Left lobe of liver (tissue), 2 donors: ENCODE data around the gene MED25. TPM values are rescaled to one million over a fixed set of nuclear protein-coding genes. Genes with fewer than 3 reads are reported as not detected.
A peak's percentile ranks its signal among the peaks of the same experiment; 100 is the strongest.

Experiments used
- ATAC-seq: fragments of 200-7000 bp; cut with Tn5 transposase; one replicate; pipeline ENCODE4 v1.9.1; 2020; ENCODE audit warnings: mild to moderate bottlenecking, moderate library complexity
- DNase-seq: peaks from one replicate; pipeline ENCODE4 v3.0.0-alpha.2; 2020; ENCODE audit warnings: low spot score
- total RNA-seq: library from RNA; stranded (reverse); gene quantifications from one replicate; pipeline ENCODE4 v1.2.1, GENCODE V29; 2021
- donor health status: DM: no; HTN: no; CAD: no; lungs with moderate emphysema.
- donor health status: DM: no; HTN: yes; CAD: no.

MED25 gene
- total RNA-seq, 1 donor from 2014 or later: 16.5 TPM

DNA sequence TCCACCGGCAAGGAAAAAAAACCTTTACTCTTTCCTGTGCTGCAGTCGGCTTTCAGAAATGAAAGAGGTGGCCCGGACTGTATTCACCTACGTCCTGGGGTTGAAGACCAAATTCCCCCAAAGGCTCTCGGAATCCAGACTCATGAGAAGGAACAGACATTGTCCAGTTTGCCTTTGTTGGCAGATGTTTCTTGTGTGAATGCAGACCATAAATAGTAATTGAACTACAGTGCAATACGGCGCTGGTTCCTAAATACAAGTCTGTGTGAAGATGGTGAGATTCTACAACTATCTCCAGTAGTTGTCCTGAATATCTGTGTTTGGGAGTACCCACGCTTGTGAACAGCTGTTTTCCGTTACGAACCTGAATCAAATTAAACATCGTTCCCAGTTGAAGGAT is 21.6 kb downstream of the MED25 start:
- ATAC-seq: no peak
- no peak for DNase-seq

DNA sequence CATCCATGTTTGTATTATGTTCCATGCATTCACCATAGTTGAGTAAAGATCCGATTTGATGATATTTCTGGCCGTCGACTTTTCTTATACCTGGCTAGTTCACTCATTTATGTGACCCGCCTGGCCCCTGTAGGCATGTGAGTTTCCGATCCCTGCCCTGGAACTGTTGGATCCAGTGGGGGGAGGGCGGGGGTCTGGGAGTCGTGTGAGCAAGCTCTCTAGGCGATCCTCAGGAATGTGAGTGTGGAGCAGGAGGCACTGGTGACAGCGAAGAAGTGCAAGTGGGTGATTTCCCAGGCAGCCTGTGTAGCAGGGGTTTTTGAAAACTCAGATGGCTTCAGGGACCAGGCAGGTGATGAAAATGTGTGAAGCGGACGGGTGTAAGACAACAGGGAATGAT is 22.2 kb downstream of the MED25 start:
- no peak for ATAC-seq
- DNase-seq: no peak

DNA sequence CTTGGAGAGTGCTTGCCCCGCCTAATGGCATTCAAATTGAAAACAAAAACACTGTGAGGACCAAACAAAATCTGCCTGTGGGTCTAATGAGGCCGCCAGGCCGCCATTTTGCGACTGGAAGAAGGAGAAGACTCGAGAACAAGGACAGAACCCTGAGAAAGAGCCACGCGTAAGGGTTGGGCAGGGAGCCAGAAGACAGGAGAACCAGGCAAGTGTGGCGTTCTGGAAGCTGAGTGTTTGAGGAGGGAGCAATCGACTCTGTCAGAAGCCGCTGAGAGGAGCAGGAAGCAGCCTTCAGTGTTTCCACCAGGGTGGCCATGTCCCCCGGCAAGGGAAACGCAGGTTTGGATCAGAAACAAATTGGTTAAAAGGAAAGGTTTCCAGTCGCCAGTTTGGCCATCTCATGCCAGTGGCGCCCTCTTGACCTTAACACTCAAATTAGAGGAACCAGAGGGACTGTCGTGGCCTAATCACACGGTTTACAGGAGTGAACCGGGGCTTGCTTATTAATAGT is 22.7 kb downstream of the MED25 start:
- ATAC-seq (no peak), DNase-seq (no peak)

DNA sequence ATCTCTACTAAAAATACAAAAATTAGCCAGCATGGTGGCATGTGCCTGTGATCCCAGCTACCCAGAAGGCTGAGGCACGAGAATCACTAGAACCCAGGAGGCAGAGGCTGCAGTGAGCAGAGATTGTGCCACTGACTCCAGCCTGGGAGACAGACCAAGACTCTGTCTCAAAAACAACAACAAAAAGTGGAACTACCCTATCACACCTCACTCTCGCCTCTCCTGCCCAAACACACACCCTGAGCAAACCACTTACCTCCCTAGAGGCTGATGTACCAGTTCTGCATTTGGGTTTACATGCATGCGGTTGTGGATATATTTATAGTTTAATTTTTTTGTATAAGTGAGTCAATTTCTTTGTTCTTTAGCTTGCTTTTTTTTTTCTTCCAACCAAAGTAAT is 25.2 kb downstream of the MED25 start:
- DNase-seq (no peak), ATAC-seq (no peak)

GRCh38 chr19:49844138-49845095 is 26.3 kb downstream of the MED25 start:
- ATAC-seq (no peak), DNase-seq (no peak)

GRCh38 chr19:49845414-49845813 is 27.3 kb downstream of the MED25 start:
- DNase-seq (no peak), ATAC-seq (no peak)

DNA sequence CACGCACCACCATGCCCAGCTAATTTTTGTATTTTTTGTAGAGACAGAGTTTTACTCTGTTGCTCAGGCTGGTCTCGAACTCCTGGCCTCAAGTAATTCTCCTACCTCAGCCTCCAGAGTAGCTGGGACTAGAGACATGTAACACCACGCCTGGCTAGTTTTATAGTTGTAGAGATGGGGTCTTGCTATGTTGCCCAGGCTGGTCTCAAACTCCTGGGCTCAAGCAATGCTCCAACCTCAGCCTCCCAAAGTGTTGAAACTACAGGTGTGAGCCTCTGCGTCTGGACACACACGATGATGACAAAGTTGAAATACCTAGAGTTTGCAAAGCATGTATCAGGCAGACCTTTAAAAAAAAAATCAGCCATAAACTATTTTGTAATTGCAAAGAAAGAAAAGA is 28.3 kb downstream of the MED25 start:
- ATAC-seq: no peak
- no peak for DNase-seq

GRCh38 chr19:49847731-49848696 is 29.9 kb downstream of the MED25 start:
- ATAC-seq (no peak), DNase-seq (no peak)

- ATAC-seq (no peak), DNase-seq (no peak)
Observed at GRCh38 chr19:49848938-49849337, 30.8 kb downstream of the MED25 start.

DNA sequence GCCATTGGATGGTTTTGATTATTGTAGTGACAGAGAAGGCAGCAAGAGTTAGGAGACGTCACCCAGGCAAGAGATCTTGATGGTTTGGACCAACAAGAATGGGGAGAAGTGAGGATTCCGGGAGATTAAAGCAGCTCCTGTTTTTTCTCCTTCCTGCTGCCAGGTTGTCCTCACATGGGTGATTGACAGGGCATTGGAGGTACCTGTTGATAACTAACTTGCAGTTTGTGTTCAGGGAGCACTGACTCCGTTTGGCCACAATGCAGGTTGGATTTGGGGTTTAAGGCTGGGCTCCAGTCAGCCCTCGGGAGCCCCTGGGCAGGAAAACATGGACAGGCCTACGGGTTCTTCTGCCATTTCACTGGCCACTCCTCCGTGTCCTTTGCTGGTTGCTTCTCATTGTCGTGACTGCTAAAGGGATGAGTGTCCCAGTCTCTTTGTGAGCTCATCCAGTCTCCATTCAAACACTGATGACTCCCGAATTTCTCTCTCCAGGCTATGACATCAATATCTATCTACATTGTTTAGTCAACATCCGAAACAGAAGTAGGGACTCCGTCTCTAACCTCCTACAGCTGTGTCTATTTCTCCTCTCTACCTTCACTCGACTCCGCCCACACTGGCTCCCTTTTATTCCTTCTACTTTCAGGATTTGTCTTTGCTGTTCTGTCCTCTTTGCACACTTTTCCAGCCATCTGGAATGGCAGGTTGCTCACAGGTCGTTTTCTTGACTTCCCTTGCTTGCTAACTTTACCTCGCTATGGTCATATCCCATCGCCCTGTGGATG is 31.5 kb downstream of the MED25 start:
- DNase-seq (no peak), ATAC-seq (no peak)

DNA sequence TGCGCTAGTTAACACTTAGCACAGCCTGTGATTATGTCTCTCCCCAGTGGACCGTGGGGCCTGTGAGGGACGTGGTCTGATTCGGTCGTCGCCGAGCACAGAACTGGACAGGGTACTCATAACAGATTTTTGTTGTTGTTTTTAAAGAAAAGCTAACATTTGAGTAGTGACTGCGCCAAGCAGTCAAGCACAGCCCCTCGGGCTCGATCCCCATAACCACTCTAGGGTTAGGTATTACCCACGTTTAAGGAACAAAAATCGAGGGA is 32.1 kb downstream of the MED25 start:
- ATAC-seq (no peak), DNase-seq (no peak)

- DNase-seq (peak; percentile 93), ATAC-seq (peak; percentile 93)
Observed at GRCh38 chr19:49850487-49851342, 32.6 kb downstream of the MED25 start, which contains the start of gene PTOV1. TSS of gene PTOV1 (plus strand) at chr19:49851159.

- DNase-seq (no peak), ATAC-seq (peak; percentile 3)
Observed at GRCh38 chr19:49851456-49852259, 33.6 kb downstream of the MED25 start.

DNA sequence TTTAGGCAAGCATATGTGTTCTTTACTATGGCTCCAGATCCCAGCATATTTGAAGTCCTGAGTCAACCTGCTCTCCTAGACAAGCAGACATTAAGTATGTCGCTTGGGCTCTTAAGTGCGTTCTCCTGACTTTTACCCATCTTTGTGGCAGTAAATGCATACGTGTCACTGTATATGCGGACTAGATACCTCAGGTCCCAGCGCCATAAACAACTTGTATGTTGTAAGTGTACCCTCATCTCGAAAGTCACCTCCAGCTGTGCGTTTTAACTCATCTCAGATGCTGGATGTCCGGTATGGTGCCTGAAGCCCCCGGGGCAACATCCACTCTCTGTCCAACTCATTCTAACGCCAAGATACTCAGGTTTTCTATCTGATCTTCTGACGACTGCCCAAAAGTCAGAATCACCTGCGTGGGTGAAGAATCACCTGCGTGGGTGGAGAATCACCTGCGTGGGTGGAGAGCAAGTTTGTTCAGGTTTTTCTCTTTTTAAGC is 34.6 kb downstream of the MED25 start:
- DNase-seq (no peak), ATAC-seq (no peak)

- DNase-seq (no peak), ATAC-seq (no peak)
Observed at GRCh38 chr19:49853852-49854377, 35.8 kb downstream of the MED25 start.

GRCh38 chr19:49854378-49855263 is 36.5 kb downstream of the MED25 start:
- DNase-seq: peak; percentile 53
- ATAC-seq: no peak

DNA sequence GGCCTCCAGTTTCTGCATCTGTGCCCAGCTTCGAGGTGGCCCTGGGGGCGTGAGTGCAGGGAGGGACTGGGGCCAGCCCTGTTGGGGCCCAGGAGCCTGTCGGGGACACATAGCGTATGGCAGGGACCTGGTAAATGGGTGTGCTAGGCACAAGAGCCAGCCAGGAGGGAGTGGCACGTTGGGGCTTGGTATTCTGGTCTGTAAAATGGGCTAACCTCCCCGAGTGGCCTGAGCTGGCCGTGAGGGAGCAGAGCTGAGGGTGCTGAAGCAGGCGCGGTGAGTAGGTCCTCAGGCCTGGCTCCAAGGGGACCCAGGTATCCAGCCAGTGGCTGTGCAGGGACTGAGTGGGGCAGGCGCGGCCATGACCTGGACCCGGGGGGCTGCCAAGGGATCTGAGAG is 37.2 kb downstream of the MED25 start:
- no peak for DNase-seq
- ATAC-seq: no peak
